GM19240 (cell line): Measurements from ENCODE around the gene CCDC89.
"Not testable (repeated sequence)": the region's sequence is repeated elsewhere in the genome, so short reads cannot be mapped to it uniquely, and the experiment has no call there.

Experiments used
- DNase-seq: peaks from one replicate; pipeline ENCODE4 v3.0.0; 2011; ENCODE audit warnings: low spot score; ENCODE audit not compliant: insufficient read length

Gene CCDC89

DNA sequence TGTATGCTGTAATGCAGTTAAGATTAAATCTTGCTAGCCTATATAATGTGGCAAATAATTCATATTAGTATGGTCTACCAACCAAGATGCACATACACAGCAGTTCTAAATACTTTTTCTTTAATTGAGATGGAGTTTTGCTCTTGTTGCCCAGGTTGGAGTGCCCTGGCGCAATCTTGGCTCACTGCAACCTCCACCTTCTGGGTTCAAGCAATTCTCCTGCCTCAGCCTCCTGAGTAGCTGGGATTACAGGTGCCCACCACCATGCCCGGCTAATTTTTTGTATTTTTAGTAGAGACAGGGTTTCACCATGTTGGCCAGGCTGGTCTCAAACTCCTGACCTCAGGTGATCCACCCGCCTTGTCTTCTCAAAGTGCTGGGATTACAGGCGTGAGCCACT, 31.7 kb downstream of the CCDC89 start:
- not testable (repeated sequence) for DNase-seq

DNA sequence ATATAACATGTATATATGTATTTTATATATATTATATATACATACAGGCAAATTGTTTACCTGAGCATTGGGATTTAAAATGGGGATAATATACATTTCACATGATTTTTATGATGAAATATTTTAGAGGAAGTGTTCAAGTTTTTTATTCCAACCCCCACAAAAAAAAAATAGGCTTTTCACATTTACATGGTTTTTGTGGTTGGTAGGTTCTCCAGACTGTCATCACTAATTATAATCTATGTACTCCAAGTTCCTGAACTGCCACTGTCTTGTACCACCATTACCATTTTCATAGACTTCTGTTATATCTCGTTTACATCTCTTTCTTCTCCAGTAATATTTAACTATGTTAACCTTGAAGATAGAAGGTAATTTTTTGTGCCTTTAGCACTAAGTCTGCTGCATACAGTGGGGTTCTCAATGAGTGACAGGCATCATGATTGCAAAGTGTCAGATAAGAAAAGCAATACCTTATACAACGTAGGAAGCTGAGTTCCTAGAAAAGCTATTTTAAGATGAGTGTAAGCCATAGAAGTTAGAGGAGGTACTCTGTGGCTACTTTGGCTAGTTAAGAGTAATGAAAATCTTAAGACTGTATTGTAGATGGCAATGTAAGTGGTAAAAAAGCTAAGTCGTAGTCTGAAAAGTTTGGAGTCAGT, 33.1 kb downstream of the CCDC89 start:
- no peak for DNase-seq

DNA sequence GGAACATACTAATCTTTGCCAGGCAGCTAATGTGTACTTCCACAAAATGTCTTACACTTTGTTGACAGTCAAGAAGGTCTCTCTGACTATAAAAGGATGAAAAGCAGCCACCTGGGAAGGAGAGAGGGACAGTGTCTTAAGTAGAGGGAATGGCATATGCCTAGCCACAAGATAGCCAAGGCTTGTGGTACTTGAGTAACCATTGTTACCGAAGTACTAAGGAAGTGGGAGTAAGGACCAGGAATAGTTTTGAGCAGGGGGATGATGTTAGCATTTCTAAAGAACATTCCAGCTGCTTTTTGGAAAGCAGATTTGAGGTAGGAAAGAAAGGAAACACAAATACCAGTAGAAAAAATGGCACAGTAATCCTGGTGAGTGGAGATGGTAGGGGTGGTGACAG, 34.9 kb downstream of the CCDC89 start:
- no peak for DNase-seq

DNA sequence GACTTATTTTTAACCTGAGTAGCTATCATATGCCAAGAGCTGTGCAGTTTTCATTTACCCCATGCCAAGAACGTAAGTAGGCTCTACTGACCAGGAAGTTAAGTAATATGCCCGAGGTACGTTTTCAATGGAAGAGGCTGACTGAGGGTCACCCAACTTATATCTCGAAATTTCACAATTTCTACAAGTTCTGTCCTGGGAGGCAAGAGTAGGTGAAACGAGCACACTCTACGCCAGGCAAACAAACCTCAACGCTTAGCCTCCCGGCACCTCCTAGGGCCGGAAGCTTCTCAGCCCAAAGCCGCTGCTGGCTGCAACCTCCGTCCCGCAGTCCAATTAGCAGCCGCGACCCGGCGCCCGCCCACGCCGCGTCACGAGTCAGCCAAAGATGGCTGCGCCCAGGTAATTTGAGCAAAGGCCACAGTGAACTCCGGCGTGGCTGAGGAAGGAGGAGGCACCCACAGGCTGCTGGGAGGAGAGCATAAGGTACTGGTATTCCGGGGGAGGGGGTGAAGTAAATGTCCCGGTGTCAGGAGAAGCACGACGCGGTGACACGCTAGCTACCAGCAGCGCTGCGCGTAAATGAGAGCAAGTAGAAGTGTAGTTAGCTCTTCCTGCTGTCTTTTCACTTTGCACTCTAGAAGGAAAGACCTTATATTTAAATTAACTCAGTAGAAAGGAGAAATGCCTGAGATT, 38.2 kb downstream of the CCDC89 start, which contains the start of gene TMEM126A:
Gene TMEM126A, plus strand, starts transcription at position 364 of the 696 bp plus-strand sequence. CDS start 2,289 bp downstream, outside the sequence.
- peak; percentile 54 for DNase-seq

DNA sequence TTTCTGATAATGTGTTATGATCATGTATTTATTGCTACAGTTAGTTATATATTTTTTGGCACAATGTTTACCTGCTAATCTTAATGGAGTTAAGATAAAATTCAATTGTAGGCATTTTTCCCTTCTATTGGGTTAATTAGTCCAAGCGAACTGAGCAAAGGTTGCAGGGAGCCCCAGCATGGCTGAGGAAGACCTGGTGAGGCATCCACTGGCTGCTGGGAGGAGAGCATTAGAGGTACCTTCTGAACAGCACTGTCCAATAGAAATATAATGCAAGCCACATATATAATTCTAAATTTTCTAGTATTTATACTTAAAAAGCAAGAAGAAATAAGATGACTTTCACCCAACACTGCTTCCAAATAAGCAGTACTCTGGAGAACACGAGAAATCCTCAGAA, 38.9 kb downstream of the CCDC89 start:
- DNase-seq, result no peak

DNA sequence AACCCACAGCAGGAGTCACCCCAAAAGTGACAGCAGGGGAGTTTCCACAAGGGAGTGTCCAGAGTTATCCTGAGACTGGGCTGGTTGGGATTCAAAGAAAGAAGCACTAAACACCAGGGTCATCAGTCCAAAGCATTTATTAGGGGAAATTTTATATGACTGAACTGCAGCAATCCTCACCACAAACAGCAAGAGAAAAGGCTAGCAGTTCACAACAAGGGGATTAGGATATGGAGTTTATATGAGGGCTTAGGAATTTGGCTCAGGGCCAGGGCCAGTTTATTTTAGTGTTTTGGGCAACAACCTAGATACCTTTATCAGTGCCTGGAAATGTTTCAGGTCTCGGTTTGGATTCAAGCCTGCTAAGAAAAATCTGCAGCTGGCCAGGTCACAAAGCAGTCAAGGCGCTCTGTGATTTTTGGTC, 42.8 kb downstream of the CCDC89 start:
- no peak for DNase-seq

DNA sequence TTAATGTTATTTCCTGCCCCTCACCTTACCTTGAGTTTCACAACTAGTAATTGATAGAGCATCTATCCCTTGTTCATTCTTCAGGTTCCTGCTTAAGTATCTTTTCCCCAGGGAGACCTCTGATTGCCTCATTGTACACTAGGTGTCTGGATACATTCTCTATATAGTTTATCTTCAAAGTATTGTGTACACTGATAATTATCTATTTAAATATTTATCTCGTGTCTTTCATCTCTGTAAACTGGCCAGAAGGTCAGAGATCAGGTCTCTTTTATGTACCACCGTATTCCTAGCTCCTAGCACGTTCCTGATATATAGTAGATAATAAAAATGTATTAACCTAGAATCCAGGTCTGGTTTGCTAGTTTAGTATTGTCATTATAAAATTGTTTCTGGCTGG, 51.2 kb downstream of the CCDC89 start:
- no peak for DNase-seq
